Stimulated activated CD4-positive, alpha-beta T cell treated with anti-CD3 and anti-CD28 coated beads, Interleukin-12 subunit alpha, Interleukin-12 subunit beta, amount 100 ng/mL, for 24 hours (primary cell): Measurements from ENCODE around the gene PTPN3.

Source experiments
- DNase-seq, 2 experiments: peaks; one replicate each; pipeline ENCODE4 v3.0.0-alpha.2; 2020; ENCODE audit warnings: low read depth in 2 of 2

The PTPN3 gene

GRCh38 chr9:109453210-109453842, 44.8 kb downstream of the PTPN3 start:
- no peak for DNase-seq

- no peak for DNase-seq
Observed at GRCh38 chr9:109452761-109453160, 45.3 kb downstream of the PTPN3 start.

GRCh38 chr9:109451311-109452025, 46.6 kb downstream of the PTPN3 start:
- no peak for DNase-seq

GRCh38 chr9:109450346-109450745, 47.8 kb downstream of the PTPN3 start:
- DNase-seq, result no peak

GRCh38 chr9:109449036-109449798, 48.9 kb downstream of the PTPN3 start:
- no peak for DNase-seq

- DNase-seq, result no peak
Observed at GRCh38 chr9:109448223-109448622, 49.9 kb downstream of the PTPN3 start.

- DNase-seq, result no peak
Observed at GRCh38 chr9:109447329-109448076, 50.6 kb downstream of the PTPN3 start.

- no peak for DNase-seq
Observed at GRCh38 chr9:109444771-109445320, 53.3 kb downstream of the PTPN3 start.

GRCh38 chr9:109442716-109443115, 55.4 kb downstream of the PTPN3 start:
- no peak for DNase-seq

GRCh38 chr9:109441296-109441695, 56.8 kb downstream of the PTPN3 start:
- DNase-seq, result no peak

- peak; percentile 10 to 36 for DNase-seq
Observed at GRCh38 chr9:109440797-109441287, 57.3 kb downstream of the PTPN3 start.

GRCh38 chr9:109440117-109440515, 58.0 kb downstream of the PTPN3 start:
- no peak for DNase-seq

GRCh38 chr9:109439378-109440116, 58.6 kb downstream of the PTPN3 start:
- no peak for DNase-seq

- DNase-seq, result no peak
Observed at GRCh38 chr9:109437286-109437685, 60.8 kb downstream of the PTPN3 start.

GRCh38 chr9:109436071-109436470, 62.0 kb downstream of the PTPN3 start:
- DNase-seq, result no peak

- DNase-seq, result no peak
Observed at GRCh38 chr9:109433476-109433875, 64.6 kb downstream of the PTPN3 start.

- no peak for DNase-seq
Observed at GRCh38 chr9:109430231-109430630, 67.9 kb downstream of the PTPN3 start.

- no peak for DNase-seq
Observed at GRCh38 chr9:109428854-109429253, 69.3 kb downstream of the PTPN3 start.

- no peak for DNase-seq
Observed at GRCh38 chr9:109427886-109428285, 70.2 kb downstream of the PTPN3 start.

- no peak for DNase-seq
Observed at GRCh38 chr9:109426626-109427402, 71.3 kb downstream of the PTPN3 start.
